NCI-H460 (cell line): ENCODE measurements around the gene CHRNA1. TPM values are rescaled to one million over a fixed set of nuclear protein-coding genes. Genes with fewer than 3 reads are reported as not detected.

Experiments
- DNase-seq: peaks from one replicate; pipeline ENCODE4 v3.0.0-alpha.2; 2016; ENCODE audit warnings: low read depth; ENCODE audit errors: extremely low read depth
- total RNA-seq: library from RNA; depleted of rRNA; stranded (reverse); fragments of >200 nt; shearing (Covaris generic); gene quantifications from 2 replicates; pipeline ENCODE4 v1.2.3, GENCODE V29; 2014

CHRNA1 gene
- total RNA-seq, 1 experiment from 2014 or later: not detected

GRCh38 chr2:174762464-174762863, 1.8 kb downstream of the CHRNA1 start:
- DNase-seq: no peak

DNA sequence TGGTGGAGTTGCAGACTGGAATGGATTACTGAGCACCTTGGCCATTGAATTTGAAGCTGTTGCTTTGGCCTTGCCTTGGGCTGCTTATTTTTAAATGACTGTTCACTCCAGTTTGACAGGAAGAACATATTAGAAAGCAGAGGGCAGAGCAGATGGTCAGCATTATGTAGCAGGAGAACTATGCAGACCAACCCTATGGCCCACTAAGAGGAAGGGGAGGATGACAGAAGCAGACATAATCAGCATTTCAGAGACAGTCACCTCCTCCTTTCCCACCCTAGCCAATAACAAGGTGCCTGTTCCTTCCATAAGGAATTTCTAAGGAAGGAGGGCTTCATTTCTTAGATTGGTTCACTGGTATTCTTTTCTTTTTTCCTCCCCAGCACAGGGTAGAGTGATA, 2.4 kb downstream of the CHRNA1 start:
- DNase-seq: no peak

DNA sequence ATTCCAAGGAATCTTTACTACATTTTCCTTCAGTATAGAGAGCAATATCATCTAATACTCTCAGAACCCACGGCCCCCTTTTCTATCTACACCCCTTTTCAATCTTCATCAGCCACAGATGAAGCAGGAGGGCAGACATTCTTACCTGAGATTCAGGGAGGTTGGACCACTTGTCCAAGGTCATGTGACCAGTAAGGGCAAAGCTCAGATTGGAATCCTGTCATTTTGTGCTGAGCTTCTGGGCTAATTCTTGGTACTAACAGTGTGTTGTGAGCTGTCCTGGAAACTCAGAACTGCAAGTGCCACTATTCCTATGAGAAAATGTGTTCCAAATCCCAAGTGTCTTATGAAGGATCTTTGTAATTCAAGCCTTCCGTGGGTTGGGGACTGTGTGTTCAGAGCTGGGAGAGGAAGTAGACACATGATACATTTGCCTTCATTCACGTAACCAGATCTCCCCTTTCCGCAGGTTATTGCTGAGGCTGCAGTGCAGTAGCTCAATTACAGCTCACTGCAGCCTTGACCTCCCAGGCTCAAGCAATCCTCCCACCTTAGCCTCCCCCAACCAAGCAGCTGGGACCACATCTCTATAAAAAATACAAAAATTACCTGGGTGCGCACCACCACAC, 3.3 kb downstream of the CHRNA1 start:
- no peak for DNase-seq

GRCh38 chr2:174759381-174760065, 4.7 kb downstream of the CHRNA1 start:
- no peak for DNase-seq

DNA sequence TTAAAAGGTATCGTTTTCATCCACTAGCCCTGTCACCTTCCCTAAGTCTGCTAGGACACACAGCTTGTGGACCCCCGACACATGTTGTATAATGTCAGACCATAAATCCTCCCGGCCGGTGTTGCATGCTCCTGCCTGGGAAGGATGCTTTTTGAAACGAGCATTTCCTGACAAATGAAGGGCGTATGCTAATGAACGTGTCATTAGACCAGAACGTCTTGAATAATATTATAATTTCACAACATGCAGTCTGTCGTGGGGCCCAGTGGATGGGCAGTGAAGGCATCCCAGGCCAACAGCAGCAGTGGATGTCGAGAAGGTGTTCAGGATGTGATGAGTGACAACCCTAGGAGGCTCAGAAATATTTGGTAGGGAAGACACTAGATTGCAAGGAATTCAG, 7.5 kb downstream of the CHRNA1 start:
- no peak for DNase-seq

DNA sequence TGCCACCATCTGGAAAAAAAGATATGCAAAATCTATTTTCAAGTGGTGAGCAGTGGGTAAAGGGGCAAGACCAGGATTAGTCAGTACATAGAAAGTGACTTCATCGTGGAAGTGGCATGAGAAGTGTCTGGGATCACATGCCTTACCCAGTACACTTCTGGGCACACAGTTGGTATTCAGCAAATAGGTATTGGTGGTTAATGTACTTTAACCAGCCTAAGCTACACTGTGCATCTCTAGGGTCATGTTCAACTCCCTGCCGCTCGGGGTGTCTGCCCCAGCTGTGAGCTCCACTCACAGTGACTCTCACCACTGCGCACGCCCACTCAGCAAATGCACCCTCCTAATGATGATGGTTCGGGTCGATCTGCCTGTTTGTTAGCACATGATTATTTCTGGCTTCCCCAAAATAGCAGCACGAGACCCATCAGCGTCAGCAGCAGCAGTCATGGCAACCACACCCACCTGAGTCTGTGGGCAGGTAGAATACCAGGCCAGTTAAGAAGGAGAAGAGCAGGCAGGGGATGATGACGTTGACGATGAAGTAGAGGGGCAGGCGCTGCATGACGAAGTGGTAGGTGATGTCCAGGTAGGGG, 11.1 kb downstream of the CHRNA1 start:
- no peak for DNase-seq

- DNase-seq: no peak
Observed at GRCh38 chr2:174752403-174753037, 11.8 kb downstream of the CHRNA1 start.

DNA sequence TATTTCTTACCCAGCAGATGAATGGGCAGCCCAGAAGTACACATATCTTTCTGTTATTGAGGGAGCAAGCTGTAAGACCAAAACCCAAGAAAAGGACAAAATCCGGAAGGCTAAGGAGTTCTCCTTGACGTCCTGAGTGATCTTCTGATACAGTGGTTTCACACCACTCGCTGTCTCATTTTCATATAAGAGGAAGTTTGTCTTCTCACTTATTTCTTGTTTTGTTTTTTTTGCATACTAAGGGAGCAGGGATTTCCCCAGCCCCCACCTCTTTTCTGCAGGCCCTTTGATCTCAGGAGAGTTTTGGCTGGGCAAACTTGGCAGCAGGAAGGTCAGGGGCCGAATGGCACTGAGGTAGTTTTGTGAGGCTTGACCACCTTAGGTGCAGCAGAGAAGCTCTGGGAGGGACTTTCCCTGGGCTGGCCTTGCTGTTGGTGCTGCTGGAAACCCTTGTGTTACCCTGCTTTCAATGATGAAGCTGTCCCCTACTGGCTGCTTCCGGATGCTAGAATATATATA, 13.3 kb downstream of the CHRNA1 start:
- DNase-seq: no peak

GRCh38 chr2:174749793-174750192, 14.5 kb downstream of the CHRNA1 start:
- DNase-seq: no peak

DNA sequence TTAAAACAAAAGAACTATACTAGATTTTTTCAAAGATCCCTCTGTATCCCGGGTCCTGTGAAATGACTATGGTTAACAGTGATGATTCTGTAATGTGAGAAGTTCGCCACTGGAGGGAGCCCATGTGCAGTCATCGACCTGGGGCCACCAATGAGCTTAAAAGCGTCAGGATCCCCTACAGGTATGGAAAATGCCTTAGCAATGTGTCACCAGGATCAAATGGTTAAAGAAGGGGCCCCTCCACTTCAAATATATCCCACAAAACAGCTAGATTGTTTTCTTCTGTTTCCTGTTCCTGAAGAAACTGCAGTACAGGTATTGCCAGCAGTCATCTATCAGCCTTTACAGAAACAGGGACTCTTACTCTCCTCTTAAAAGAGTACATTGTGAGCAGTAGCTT, 15.3 kb downstream of the CHRNA1 start:
- peak; percentile 64 for DNase-seq

DNA sequence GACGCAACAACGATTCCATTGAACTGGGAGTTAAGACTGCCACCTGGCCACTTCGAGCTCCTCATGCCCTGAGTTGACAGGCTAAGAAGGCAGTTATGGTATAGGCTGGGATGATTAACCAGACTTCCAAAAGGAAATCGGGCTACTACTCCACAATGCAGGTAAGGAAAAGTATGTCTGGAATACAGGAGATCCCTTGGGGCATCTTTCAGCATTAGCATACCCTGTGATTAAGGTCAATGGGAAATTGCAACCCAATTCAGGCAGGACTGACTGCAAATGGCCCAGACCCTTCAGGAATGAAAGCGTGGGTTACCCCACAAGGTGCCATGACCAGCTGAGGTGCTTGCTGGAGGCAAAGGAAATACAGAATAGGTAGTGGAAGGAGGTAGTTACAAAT, 19.1 kb downstream of the CHRNA1 start:
- no peak for DNase-seq

GRCh38 chr2:174744111-174744510, 20.2 kb downstream of the CHRNA1 start:
- DNase-seq: no peak

- DNase-seq: no peak
Observed at GRCh38 chr2:174740721-174741120, 23.6 kb downstream of the CHRNA1 start.

DNA sequence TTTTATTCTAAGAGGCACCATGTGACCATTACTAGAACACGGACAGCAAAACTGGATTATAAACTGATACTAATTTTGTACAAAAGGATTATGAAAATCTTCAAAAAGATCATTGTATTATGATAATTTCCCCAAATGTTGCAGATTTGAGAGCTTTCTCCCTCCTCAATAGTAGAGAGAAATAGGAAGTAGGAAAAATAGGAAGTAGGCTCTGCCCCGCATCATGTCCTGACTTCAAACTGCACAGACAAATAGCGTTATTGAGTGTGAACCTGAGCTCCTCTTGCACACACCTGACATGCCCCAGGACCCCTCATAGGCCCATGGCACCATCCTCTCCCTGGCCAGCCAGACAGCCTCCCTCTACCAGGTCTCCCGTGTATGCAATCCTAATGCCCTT, 25.4 kb downstream of the CHRNA1 start:
- DNase-seq: no peak

DNA sequence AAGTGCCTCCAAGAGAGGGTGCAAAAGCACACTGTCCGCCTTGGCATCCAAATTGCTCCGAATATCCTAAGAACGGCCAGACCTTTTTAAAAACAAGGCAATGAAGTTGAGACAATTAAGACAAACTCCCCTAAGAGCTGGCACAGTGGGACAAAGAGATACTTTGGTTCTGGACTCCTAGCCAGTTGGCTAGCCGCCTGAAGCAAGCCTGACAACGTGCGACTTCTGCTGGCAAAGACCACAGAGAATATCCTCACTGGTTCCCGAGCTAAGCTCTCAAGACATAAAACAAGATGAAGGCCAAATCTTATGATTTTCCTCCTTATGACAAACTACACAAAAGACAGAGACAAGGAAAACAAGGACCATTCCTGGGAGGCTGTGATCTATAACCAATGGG, 32.7 kb downstream of the CHRNA1 start:
- DNase-seq: no peak

GRCh38 chr2:174730698-174731018, 33.6 kb downstream of the CHRNA1 start:
- DNase-seq: no peak

- no peak for DNase-seq
Observed at GRCh38 chr2:174729797-174730697, 34.2 kb downstream of the CHRNA1 start.

DNA sequence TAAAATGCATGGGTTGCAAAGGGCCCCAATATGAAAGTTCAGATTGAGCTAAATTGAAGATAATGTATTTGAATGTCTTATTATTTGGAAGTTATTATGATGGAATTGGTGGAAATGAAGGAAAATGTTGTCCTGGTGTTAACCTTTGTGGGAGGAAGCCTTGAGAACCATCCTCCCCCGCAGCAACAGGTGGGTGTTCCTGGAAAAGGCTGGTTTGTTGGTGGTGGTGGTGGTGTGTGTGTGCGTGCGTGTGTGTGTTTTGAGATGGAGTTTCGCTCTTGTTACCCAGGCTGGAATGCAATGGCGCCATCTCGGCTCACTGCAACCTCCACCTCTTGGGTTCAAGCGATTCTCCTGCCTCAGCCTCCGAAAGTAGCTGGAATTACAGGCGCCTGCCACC, 36.2 kb downstream of the CHRNA1 start:
- no peak for DNase-seq

- DNase-seq: no peak
Observed at GRCh38 chr2:174726212-174726611, 38.1 kb downstream of the CHRNA1 start.

GRCh38 chr2:174722942-174723592, 41.2 kb downstream of the CHRNA1 start:
- no peak for DNase-seq
